Measurements from ENCODE around the gene RBM38.

RBM38 gene

DNA sequence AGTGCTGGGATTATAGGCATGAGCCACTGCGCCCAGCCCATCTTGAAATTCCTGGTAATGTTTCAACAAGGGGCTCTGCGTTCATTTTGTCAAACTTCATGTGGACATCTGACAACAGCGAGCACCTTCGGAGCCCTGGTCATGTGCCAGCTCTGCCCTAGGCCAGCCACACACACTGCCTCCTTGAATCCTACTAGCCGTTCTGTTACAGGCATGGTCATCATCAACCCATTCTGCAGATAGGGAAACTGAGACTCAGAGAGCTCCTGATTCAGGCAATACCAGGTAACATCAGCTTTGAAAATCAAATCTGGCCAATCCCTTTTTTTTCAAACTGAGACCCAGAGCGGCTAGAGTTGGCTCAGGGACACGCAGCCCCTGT lies 41.3 kb downstream of the RBM38 start:
- FAIRE-seq = no peak
- no peak for DNase-seq (ENCODE audit: extremely low spot score, insufficient read length, low read depth)

DNA sequence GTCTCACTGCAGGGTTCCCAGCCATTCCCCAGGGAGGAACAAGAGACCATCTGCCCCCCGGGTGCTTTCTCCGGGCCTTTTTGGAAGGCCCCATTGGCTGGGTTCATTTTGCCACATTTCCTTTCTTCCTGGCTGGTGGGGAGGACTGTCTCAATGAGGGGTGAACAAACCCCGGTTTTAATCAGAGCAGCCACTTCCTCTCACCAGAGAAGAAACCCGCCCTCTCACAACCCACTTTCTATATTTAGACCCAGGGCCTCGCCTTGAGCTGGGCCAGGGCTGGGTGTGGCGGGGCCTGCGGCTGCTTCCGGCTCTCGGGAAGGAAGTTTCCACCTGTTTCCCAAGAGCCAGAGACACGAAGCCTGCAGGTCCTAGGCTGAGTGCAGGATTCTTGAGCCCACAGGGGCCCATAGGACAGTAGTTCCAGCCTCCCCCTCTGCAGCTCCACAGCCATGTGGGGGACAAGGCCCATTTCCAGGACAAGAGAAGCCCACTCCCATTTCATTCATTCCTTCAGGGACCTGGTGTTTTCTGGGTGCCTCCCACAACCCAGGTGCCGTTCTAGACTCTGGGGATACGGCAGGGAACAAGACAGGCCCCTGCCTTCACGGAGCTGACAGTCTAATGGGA lies 41.8 kb downstream of the RBM38 start:
- DNase-seq (ENCODE audit: extremely low spot score, insufficient read length, low read depth) (peak; percentile 81), FAIRE-seq (peak; percentile 89)

DNA sequence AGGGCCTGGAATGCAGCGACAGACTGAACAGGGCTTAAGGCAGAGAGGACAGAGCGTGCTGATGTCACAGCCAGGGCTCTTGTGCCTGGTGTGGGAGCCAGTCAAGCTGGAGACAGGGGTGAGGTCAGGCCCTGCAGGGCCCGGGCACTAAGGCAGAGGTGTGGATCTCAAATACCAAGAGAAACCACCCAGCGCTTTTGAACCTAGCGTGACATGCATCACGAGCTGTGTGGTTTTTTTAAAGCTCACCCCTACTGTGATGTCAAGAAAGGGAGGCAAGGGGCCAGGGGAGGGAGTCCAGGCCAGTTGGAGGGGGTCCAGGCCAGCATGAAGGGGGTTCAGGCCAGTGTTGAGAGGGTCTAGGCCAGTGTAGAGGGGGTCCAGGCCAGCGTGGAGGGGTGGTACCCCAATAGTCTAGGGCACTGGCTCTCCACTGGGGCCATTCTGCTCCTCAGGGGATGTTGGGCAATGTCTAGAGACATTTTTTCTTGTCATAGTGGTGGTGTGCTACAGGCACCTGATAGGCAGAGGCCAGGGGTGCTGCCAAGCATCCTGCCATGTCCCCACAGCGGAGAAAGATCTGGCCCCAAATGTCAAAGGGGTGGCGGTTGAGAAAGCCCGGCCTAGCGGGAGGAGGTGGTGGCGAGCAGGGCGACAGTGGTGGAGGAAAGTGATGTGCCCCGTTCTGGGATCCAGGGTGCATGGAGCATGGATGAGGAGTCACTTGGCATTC lies 42.6 kb downstream of the RBM38 start:
- DNase-seq (ENCODE audit: extremely low spot score, insufficient read length, low read depth) = no peak
- no peak for FAIRE-seq

GRCh38 chr20:57434390-57434700 lies 43.1 kb downstream of the RBM38 start:
- DNase-seq (ENCODE audit: extremely low spot score, insufficient read length, low read depth) (no peak), FAIRE-seq (no peak)

DNA sequence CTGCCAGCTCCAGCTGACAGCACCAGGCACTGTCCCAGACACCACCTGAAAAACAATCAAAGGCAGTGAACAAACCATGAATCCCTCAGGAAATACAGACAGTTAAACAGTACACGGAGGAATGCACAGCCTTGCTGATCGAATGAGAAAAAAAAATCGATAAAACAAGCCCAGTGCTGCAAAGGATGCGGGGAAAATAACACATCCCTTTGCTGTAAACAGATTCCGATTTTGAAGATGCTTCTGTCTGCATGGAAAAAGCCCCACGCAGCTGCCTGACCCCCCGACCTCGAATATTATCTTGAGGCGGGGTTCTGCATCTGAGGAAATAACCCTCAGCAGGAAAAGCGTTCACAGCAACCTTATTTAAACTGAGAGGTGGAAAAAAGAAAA lies 43.9 kb downstream of the RBM38 start:
- DNase-seq (ENCODE audit: extremely low spot score, insufficient read length, low read depth) = no peak
- FAIRE-seq = no peak

- FAIRE-seq (no peak), DNase-seq (ENCODE audit: extremely low spot score, insufficient read length, low read depth) (no peak)
Measured at GRCh38 chr20:57435498-57436222, 44.5 kb downstream of the RBM38 start.

DNA sequence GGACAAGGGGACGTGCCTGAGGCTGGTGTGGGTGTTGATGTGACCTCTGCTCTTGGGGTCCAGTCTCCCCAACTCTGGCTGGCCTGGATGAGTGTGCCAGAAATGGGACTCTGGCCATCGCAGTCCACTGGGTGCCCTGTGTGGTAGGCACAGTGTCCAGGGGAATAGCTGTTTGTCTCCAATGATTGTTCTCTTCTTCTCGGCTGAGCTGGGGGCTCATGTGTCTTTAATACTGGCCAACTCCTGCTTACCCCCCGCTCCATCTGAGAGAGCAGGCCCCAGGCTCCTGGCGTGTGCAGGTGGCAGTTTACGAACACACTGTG lies 45.0 kb downstream of the RBM38 start:
- DNase-seq (ENCODE audit: extremely low spot score, insufficient read length, low read depth) (no peak), FAIRE-seq (no peak)

GRCh38 chr20:57437267-57437666 lies 46.1 kb downstream of the RBM38 start:
- FAIRE-seq (no peak), DNase-seq (ENCODE audit: extremely low spot score, insufficient read length, low read depth) (no peak)

GRCh38 chr20:57437672-57438330 lies 46.6 kb downstream of the RBM38 start:
- FAIRE-seq (no peak), DNase-seq (ENCODE audit: extremely low spot score, insufficient read length, low read depth) (no peak)

DNA sequence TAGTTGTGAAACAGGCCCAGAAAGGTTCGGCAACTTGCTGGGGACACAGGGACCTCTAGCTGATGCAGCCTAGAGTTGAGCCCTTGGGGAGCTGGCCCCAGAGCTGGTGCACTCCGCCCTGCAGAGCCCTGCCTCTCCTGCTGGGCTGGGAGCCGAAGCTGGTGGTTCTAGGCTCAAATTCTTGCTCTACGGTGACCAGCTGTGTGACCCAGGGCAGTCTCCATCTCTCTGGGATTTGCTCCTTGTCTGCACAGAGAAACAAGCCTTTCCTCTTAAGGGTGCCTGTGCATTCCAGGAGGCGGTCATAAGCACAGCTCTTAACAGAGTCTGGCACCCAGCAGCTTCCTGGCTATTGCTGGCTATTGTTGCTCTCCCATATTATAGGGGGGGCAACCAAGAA lies 47.4 kb downstream of the RBM38 start:
- FAIRE-seq (no peak), DNase-seq (ENCODE audit: extremely low spot score, insufficient read length, low read depth) (no peak)

- DNase-seq (ENCODE audit: extremely low spot score, insufficient read length, low read depth) (no peak), FAIRE-seq (no peak)
Measured at GRCh38 chr20:57439432-57439831, 48.2 kb downstream of the RBM38 start.

DNA sequence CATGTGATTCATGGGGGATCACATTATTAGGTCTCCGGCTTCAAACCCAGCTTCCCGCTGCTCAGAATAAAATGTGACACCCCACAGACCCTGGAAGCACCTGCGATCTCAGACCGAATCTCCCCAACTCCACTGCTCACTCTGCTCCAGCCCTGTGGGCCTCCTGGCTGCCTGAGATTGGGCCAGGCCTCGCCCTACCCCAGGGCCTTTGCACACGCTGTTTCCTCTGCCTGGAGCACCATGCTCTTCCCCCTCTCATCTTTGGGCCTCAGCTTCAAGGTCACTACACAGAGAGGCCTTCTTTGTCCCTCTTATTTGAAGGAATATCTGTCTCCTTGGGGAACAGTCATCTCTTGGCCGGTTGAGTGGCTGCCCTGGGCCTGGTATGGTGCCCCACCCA lies 48.8 kb downstream of the RBM38 start:
- no peak for FAIRE-seq
- DNase-seq (ENCODE audit: extremely low spot score, insufficient read length, low read depth) = no peak

DNA sequence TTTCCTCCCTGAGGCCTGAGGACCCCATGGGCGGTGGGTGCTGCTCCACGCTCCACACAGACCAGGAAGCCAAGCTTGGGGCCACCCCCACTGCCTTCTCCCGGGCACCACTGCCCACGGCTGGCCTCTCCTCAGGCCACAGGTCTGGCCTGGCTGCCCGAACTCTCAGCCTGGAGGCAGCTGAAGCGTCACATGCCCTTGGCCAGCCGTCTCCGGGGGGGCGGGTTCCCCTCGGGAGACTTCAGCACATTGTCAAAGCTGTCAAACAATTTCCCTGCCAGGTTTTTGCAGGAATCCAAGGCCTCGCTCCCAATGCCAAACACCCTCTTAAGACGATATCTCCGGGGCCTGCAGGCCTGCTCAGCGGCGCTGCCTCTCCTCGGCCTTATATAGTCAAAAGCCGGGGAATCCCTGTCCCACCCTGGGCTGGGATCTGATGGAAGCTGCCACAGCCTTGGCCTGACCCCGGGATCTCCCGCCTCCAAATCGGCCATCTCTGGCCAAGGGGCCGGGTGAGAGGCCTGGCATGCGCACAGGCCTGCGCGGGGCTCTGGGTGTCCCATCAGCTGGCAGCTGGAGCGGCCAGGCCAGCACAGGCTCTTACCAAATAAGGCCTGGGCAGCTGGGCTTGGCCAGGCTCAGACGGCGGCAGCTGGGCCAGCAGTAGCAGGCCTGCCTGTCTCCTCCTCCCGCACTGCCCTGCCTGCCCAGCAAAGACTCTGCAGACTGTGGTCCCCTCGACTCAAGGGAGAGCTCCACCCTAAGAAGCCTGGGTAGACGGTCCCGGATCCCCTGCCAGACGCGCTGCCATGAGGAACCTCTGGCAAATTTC lies 49.7 kb downstream of the RBM38 start:
- FAIRE-seq (no peak), DNase-seq (ENCODE audit: extremely low spot score, insufficient read length, low read depth) (no peak)

GRCh38 chr20:57441510-57442154 lies 50.4 kb downstream of the RBM38 start:
- no peak for FAIRE-seq
- DNase-seq (ENCODE audit: extremely low spot score, insufficient read length, low read depth) = no peak

- DNase-seq (ENCODE audit: extremely low spot score, insufficient read length, low read depth) (no peak), FAIRE-seq (no peak)
Measured at GRCh38 chr20:57442158-57442887, 51.1 kb downstream of the RBM38 start.

DNA sequence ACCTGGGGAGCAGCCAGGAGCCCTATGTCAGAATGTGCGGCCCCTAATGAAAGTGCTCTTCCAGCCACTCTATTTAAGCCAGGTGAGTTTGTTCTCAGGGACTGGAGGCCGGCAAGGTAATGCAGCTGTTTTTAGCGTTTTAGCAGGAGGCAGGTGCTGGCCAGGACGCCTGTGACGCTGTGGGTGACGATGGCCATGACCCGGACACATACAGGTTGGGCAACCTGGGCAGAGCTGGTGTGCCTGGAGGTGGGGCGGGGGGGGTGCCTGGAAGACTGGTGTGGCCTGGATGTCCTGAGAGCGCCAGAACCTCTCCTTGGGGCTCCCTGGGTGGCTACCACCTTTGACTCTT lies 51.7 kb downstream of the RBM38 start:
- DNase-seq (ENCODE audit: extremely low spot score, insufficient read length, low read depth) (no peak), FAIRE-seq (no peak)

DNA sequence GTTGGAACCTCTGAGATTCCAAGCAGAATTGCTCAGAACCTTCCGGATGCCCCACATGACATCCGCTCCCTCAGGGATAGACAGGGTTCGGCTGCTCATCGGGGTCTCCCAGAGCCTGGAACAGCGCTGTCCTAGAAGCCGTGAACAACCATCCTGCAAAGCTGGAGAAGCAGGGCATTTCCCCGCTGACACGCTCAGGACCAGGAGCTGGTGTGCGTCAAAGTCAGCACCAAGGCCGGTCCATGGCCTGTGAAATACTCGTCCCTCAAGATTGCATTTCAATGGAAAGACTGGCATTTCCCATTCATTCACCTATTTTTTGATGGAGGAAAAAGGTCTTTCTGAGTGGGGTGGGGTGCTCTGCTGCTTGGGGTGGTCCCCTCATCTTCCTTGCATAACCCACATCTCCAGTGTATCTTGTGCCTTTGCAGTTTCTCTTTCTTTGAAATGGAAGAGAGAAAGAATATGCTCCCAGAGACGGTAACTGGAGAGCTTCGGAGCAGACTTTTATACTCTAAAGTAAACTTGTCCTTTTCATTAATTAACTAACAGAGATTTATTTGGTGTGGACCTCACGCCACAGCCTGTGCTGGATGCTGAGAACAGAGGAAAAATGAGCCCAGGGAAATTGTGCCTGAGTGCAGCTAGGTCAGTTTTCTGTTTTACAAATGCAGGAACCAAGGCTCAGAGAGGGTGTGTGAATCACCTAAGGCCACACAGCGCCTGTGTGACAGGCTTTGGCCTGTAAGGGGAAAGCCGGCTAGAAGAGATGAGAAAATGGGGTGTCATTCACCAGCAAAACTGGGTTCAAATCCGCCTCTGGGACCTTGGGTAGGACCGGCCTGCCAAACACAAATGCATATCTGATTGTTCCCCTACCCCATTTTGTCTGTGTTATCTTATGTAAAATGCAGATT lies 52.4 kb downstream of the RBM38 start:
- no peak for FAIRE-seq

DNA sequence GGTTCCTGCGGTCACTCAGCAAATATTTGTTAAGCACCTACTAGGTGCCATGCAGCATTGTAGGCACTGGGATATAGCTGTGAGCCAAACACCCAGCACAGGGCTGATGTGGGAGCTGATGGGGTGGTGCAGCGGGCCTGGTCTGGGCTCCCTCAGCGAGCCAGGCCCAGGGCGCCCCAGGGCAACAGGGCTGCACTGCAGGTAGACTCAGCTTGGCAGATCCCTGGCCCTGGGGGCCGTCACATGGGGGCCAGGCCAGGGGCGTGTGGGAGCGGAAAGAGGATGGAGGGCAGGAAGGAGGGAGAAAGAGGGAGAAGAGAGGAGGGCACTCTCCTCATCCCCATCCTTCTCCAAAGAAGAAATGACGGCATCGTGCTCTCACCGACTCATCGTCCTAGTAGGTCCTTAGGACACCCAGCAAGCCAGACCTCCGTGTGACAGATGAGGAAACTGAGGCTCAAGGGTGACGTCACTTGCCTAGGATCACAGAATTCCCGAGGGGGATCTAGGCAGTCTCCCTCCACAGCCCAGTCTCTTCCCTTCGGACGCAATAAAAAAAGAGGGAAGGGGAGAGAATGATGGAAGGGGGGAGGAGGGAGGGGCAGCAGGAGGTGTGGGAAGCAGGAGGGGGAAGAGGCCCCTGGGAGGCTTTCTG lies 53.3 kb downstream of the RBM38 start:
- DNase-seq (ENCODE audit: extremely low spot score, insufficient read length, low read depth) (no peak), FAIRE-seq (no peak)

More for the DNA sequence above, 52.4 kb downstream of the RBM38 start:
- no peak for DNase-seq (ENCODE audit: extremely low spot score, insufficient read length, low read depth)
